GM12878 (cell line): Measurements from ENCODE around the gene TARBP2. TPM values are rescaled to one million over a fixed set of nuclear protein-coding genes. Genes with fewer than 3 reads are reported as not detected.

Source experiments
- ATAC-seq: fragments of 200-7000 bp; cut with Tn5 transposase; 3 replicates; pipeline ENCODE4 v1.9.1; 2020; ENCODE audit warnings: mild to moderate bottlenecking, moderate library complexity
- BruUV-seq: library from RNA; stranded (reverse); fragments of 400-500 nt; replicated peaks from 2 replicates; lab custom pipeline; 2021; lab: Mats Ljungman, UMichigan
- CTCF ChIA-PET: fragments of 300-600 bp; sonication (Branson Sonifier 250); formaldehyde crosslinking; extraction: SDS; loops from one replicate; lab custom pipeline; 2021; ENCODE audit warnings: inconsistent platforms; lab: Yijun Ruan, JAX
- POLR2A ChIA-PET: fragments of 350-600 bp; formaldehyde crosslinking; extraction: SDS; loops from one replicate; lab custom pipeline; 2021; ENCODE audit warnings: inconsistent platforms; lab: Charles Lee
- RAD21 ChIA-PET: fragments of 300-600 bp; sonication (Branson Sonifier 250); formaldehyde crosslinking; loops from one replicate; lab custom pipeline; 2023; ENCODE audit warnings: antibody characterized with exemption; ENCODE audit not compliant: unreplicated experiment; lab: Charles Lee
- SMC1A ChIA-PET: fragments of 300-600 bp; sonication (Branson Sonifier 250); formaldehyde crosslinking; loops from one replicate; lab custom pipeline; 2023; ENCODE audit not compliant: unreplicated experiment, uncharacterized antibody; lab: Charles Lee
- DNase-seq: peaks from one replicate; pipeline ENCODE4 v3.0.0-alpha.2; 2011; ENCODE audit warnings: low read depth, low spot score
- FAIRE-seq: peaks from 3 replicates; lab custom pipeline; 2011; peaks lifted over from hg19 to GRCh38; lab: Jason Lieb, UNC
- H2AFZ ChIP-seq: 2 replicates; pipeline ENCODE4 v1.6.0; 2011; ENCODE audit warnings: low read depth, low read length, control low read depth; ENCODE audit not compliant: control insufficient read depth
- H3K27ac ChIP-seq: 2 replicates; pipeline ENCODE4 v1.5.1; 2011; ENCODE audit warnings: control low read depth; ENCODE audit not compliant: control insufficient read depth, insufficient read depth
- H3K27me3 ChIP-seq, 2 experiments: replicated peaks in 1 of 2; 2 replicates each; pipeline versions ENCODE4 v1.6.0 to v1.6.1; 2011; ENCODE audit warnings: low read length in 1 of 2; ENCODE audit not compliant: control insufficient read depth in 2 of 2, insufficient read depth in 2 of 2
- H3K36me3 ChIP-seq, 2 experiments: 2 replicates each; pipeline ENCODE4 v1.5.1; 2011; ENCODE audit warnings: low read length in 1 of 2; ENCODE audit not compliant: control insufficient read depth in 2 of 2, insufficient read depth in 2 of 2
- H3K4me1 ChIP-seq: 2 replicates; pipeline ENCODE4 v1.6.1; 2011; ENCODE audit warnings: mild to moderate bottlenecking, low read length, moderate library complexity, mixed read lengths; ENCODE audit not compliant: control insufficient read depth, insufficient read depth
- H3K4me2 ChIP-seq: 2 replicates; pipeline ENCODE4 v1.6.0; 2011; ENCODE audit warnings: control low read depth; ENCODE audit not compliant: control insufficient read depth, insufficient read depth
- H3K4me3 ChIP-seq: fragments of 200-600 bp; sonication (generic); 2 replicates; pipeline ENCODE4 v1.5.1; 2016
- H3K79me2 ChIP-seq: 2 replicates; pipeline ENCODE4 v1.6.0; 2011; ENCODE audit warnings: low read length; ENCODE audit not compliant: control insufficient read depth, insufficient read depth
- H3K9ac ChIP-seq: 2 replicates; pipeline ENCODE4 v1.8.0; 2011; ENCODE audit warnings: low read length, control low read depth, mixed read lengths; ENCODE audit not compliant: control insufficient read depth, insufficient read depth
- H3K9me3 ChIP-seq: replicated peaks from 3 replicates; pipeline ENCODE4 v1.5.1; 2011; ENCODE audit warnings: mild to moderate bottlenecking, low read length; ENCODE audit not compliant: control insufficient read depth, insufficient read depth
- H4K20me1 ChIP-seq: 2 replicates; pipeline ENCODE4 v1.6.0; 2011; ENCODE audit not compliant: control insufficient read depth, insufficient read depth
- E2F8 ChIP-seq: fragments of 450-650 bp; IDR thresholded peaks from 2 replicates; pipeline ENCODE4 v1.6.1; 2018; ENCODE audit warnings: mild to moderate bottlenecking, low read depth, moderate library complexity; ENCODE audit not compliant: partially characterized antibody
- GABPA ChIP-seq: IDR thresholded peaks from 2 replicates; pipeline ENCODE4 v1.6.1; 2014; ENCODE audit warnings: antibody characterized with exemption, low read depth, mild to moderate bottlenecking, inconsistent platforms
- IKZF1 ChIP-seq: fragments of 450-650 bp; conservative IDR thresholded peaks from 2 replicates; pipeline ENCODE4 v1.6.1; 2017; ENCODE audit warnings: antibody characterized with exemption, mild to moderate bottlenecking
- NR2C1 ChIP-seq: fragments of 450-650 bp; IDR thresholded peaks from 2 replicates; pipeline ENCODE4 v1.6.1; 2017; ENCODE audit warnings: antibody characterized with exemption, mild to moderate bottlenecking, moderate library complexity
- POLR2AphosphoS5 ChIP-seq: IDR thresholded peaks from 2 replicates; pipeline ENCODE4 v1.6.1; 2011; ENCODE audit warnings: mild to moderate bottlenecking, low read length, inconsistent platforms
- RELB ChIP-seq: fragments of 450-650 bp; IDR thresholded peaks from 2 replicates; pipeline ENCODE4 v1.6.1; 2017; ENCODE audit warnings: low read depth, mild to moderate bottlenecking, moderate library complexity
- SIN3A ChIP-seq: IDR thresholded peaks from 2 replicates; pipeline ENCODE4 v1.6.1; 2012; ENCODE audit warnings: low read depth, low read length, improper control_type of control experiment
- USF2 ChIP-seq: IDR thresholded peaks from 2 replicates; pipeline ENCODE4 v1.6.1; 2011; ENCODE audit warnings: low read depth, low read length, improper control_type of control experiment, borderline replicate concordance
- ZNF207 ChIP-seq: fragments of 450-650 bp; IDR thresholded peaks from 2 replicates; pipeline ENCODE4 v1.6.1; 2014; ENCODE audit warnings: antibody characterized with exemption, mild to moderate bottlenecking, borderline replicate concordance
- WGBS: methylation state at CpG from one replicate; pipeline ENCODE4 v1.1.6; 2016; ENCODE audit warnings: low lambda C conversion rate; ENCODE audit not compliant: insufficient replicate concordance, insufficient coverage; ENCODE audit errors: missing lambda C conversion rate; 5-methylcytosine and 5-hydroxymethylcytosine counted together
- in situ Hi-C: fragments of 300-500 bp; cut with MboI; formaldehyde crosslinking; loops from 9 replicates; pipeline ENCODE4 v1.14.3; 2018; ENCODE audit warnings: mixed read lengths
- intact Hi-C: fragments of 100-400 bp; cut with micrococcal nuclease; formaldehyde crosslinking; loops from one replicate; pipeline ENCODE4 v1.14.2; 2022; ENCODE audit not compliant: unreplicated experiment
- polyA plus RNA-seq, 11 experiments: library from polyadenylated mRNA; depleted of rRNA in 4 of 11; unstranded in 6 of 11; stranded (reverse) in 5 of 11; fragments of >200 nt; fragmentation: Nextera tagmentation in 4 of 11; fragmentation: Illumina TruSeq in 1 of 11; extraction: Ambion mirVana in 4 of 11; extraction: Trizol in 1 of 11; gene quantifications; 1 replicate in 1 of 11; 2 replicates in 10 of 11; pipeline versions ENCODE4 v1.2.1 to v1.2.3, GENCODE V29; 2011 to 2016; ENCODE audit warnings: inconsistent platforms in 2 of 11, missing spikeins in 2 of 11, low read depth in 1 of 11
- total RNA-seq, 4 experiments: library from RNA; depleted of rRNA in 3 of 4; stranded (reverse); fragments of >200 nt in 3 of 4; fragmentation: Illumina TruSeq in 1 of 4; extraction: Trizol in 1 of 4; gene quantifications; 2 replicates each; pipeline versions ENCODE4 v1.2.1 to v1.2.3, GENCODE V29; 2013 to 2021

The TARBP2 gene
- total and polyA plus RNA-seq, 10 of the 15 experiments (the other 5 are each of a cell fraction or from before 2014, with no cell fraction given): 5.5 to 60.1 (median 36.8) TPM

- Histone ChIP-seq H2AFZ (no peak overlapping the region), H3K9ac (no peak overlapping the region), H3K36me3 (peaks cover 1 to 11% of the 10 kb centered on the region in 2 experiments; a peak in 3 of 4 replicates), H3K27ac (no peak overlapping the region), H3K4me2 (no peak overlapping the region), H3K79me2 (no peaks in the 10 kb centered on the region), H4K20me1 (no peaks in the 10 kb centered on the region), H3K27me3 (no peaks in the 10 kb centered on the region), H3K4me3 (no peak overlapping the region), H3K4me1 (no peaks in the 10 kb centered on the region), H3K9me3 (no peaks in the 10 kb centered on the region)
- ATAC-seq (no peak), FAIRE-seq (no peak), DNase-seq (no peak)
- no TSS peak for BruUV-seq
- CTCF ChIA-PET: interaction anchor here (0.6 to 3.3 kb wide), 13 partner anchors 9 to 191 kb away, joined by 3 to 26 read pairs (median 5); partner anchors contain the start of gene ATP5MC2
- SMC1A ChIA-PET: interaction anchor here (1.1 to 2.3 kb wide), 8 partner anchors 9 to 126 kb away, joined by 3 to 16 read pairs (median 5); partner anchors contain the start of gene ATP5MC2
- no peak for TF ChIP-seq IKZF1
- no peak for TF ChIP-seq SIN3A
- no peak for TF ChIP-seq RELB
- no peak for TF ChIP-seq NR2C1
- TF ChIP-seq GABPA: no peak
- no peak for TF ChIP-seq ZNF207
- TF ChIP-seq E2F8: no peak
- TF ChIP-seq POLR2AphosphoS5: no peak
- no peak for TF ChIP-seq USF2
- intact Hi-C loops: no loop called here
- POLR2A ChIA-PET: interaction anchor here (0.5 to 1.3 kb wide), 9 partner anchors 9 to 236 kb away, joined by 3 to 9 read pairs (median 4); no protein-coding TSS in a partner anchor
- RAD21 ChIA-PET: interaction anchor here (1.1 to 2.4 kb wide), 6 partner anchors 9 to 123 kb away, joined by 3 to 13 read pairs (median 8); partner anchors contain the start of gene ATP5MC2
- in situ Hi-C loops: no loop called here
- WGBS: 95% methylated on average over 14 of the region's 14 CpGs
Observed at GRCh38 chr12:53552361-53553327, 51.6 kb downstream of the TARBP2 start.
